CD4-positive, alpha-beta T cell (primary cell): ENCODE results near the gene ADCK2. TPM values are rescaled to one million over a fixed set of nuclear protein-coding genes. Genes with fewer than 3 reads are reported as not detected.

Source experiments
- ATAC-seq: fragments of 200-7000 bp; cut with Tn5 transposase; one replicate; pipeline ENCODE4 v1.10.0; 2022; ENCODE audit warnings: mild to moderate bottlenecking; ENCODE audit not compliant: poor library complexity
- CTCF ChIA-PET: fragments of 350-600 bp; sonication (Branson Sonifier 250); formaldehyde crosslinking; loops from one replicate; lab custom pipeline; 2021; ENCODE audit warnings: antibody characterized with exemption, inconsistent platforms; lab: Charles Lee
- POLR2A ChIA-PET: fragments of 350-600 bp; sonication (Branson Sonifier 250); formaldehyde crosslinking; loops from one replicate; lab custom pipeline; 2021; ENCODE audit warnings: antibody characterized with exemption, inconsistent platforms; lab: Charles Lee
- DNase-seq, 14 experiments: peaks; one replicate each; pipeline ENCODE4 v3.0.0-alpha.2; 2013 to 2020; ENCODE audit warnings: mixed read lengths in 2 of 14
- H3K27ac ChIP-seq, 2 donors: one replicate each; pipeline versions ENCODE4 v1.5.1 to v1.7.0; 2013; ENCODE audit warnings: low read length in 2 of 2, low read depth in 1 of 2, mild to moderate bottlenecking in 1 of 2
- H3K27me3 ChIP-seq, 2 experiments: 1 replicate in 1 of 2; 2 replicates in 1 of 2; pipeline versions ENCODE4 v1.6.1 to v1.7.0; 2013; ENCODE audit warnings: low read length in 2 of 2, control low read depth in 1 of 2, mild to moderate bottlenecking in 1 of 2, moderate library complexity in 1 of 2; ENCODE audit not compliant: insufficient read depth in 2 of 2, control insufficient read depth in 1 of 2
- H3K36me3 ChIP-seq: one replicate; pipeline ENCODE4 v1.6.1; 2013; ENCODE audit warnings: low read length, control low read depth; ENCODE audit not compliant: insufficient read depth
- H3K4me1 ChIP-seq: one replicate; pipeline ENCODE4 v1.6.1; 2013; ENCODE audit warnings: low read length, control low read depth; ENCODE audit not compliant: insufficient read depth
- H3K4me3 ChIP-seq: one replicate; pipeline ENCODE4 v1.5.1; 2013; ENCODE audit warnings: mild to moderate bottlenecking, low read length, moderate library complexity
- H3K9me3 ChIP-seq, 2 experiments: 1 replicate in 1 of 2; 2 replicates in 1 of 2; pipeline versions ENCODE4 v1.6.1 to v1.7.0; 2013; ENCODE audit warnings: low read length in 2 of 2, mild to moderate bottlenecking in 2 of 2, control low read depth in 1 of 2, moderate library complexity in 1 of 2; ENCODE audit not compliant: control insufficient read depth in 1 of 2, insufficient read depth in 1 of 2
- H3K27ac Mint-ChIP-seq: one replicate; pipeline ENCODE4 v1.8.0; 2020; ENCODE audit warnings: mixed read lengths
- H3K27me3 Mint-ChIP-seq: one replicate; pipeline ENCODE4 v1.8.0; 2021; ENCODE audit warnings: mixed read lengths
- H3K36me3 Mint-ChIP-seq: one replicate; pipeline ENCODE4 v1.8.0; 2021; ENCODE audit warnings: low read depth, mixed read lengths
- H3K4me1 Mint-ChIP-seq: one replicate; pipeline ENCODE4 v1.8.0; 2021; ENCODE audit warnings: low read depth, mixed read lengths
- H3K4me3 Mint-ChIP-seq: one replicate; pipeline ENCODE4 v1.8.0; 2020; ENCODE audit warnings: mild to moderate bottlenecking, mixed read lengths
- H3K9me3 Mint-ChIP-seq: one replicate; pipeline ENCODE4 v1.8.0; 2020; ENCODE audit warnings: mixed read lengths
- intact Hi-C, 2 experiments: fragments of 100-400 bp; cut with DNase I in 1 of 2; cut with micrococcal nuclease in 1 of 2; formaldehyde crosslinking; loops; one replicate each; pipeline versions ENCODE4 v1.15.1 to v1.9.0; 2023 to 2025; cut with DNase I, micrococcal nuclease
- total RNA-seq, 174 experiments: library from RNA in 2 of 174; stranded (reverse) in 2 of 174; gene quantifications; one replicate each; pipeline ENCODE4 v1.2.3 and lab custom pipeline; 2021 to 2026
- TF ChIP-seq, protein P1 (sequence below): fragments of 200-600 bp; IDR thresholded peaks from one replicate; pipeline ENCODE4 v1.8.0; 2022; ENCODE audit warnings: antibody characterized with exemption, mild to moderate bottlenecking

The ADCK2 gene
- total RNA-seq, 2 experiments from 2014 or later = 14.8 to 15.7 TPM

DNA sequence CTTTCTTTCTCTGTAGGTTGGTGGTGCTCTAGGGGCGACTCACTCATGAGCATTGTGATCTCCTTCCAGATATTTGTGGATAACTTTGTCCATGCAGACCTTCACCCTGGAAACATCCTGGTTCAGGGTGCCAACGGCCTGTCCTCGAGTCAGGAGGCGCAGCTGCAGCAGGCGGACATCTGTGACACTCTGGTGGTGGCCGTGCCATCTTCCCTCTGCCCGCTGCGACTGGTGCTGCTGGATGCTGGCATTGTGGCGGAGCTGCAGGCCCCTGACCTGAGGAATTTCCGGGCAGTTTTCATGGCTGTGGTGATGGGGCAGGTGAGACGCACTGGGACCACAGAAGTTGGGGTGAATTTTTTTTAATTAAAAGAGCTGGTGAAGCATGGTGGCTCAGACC, 14.2 kb downstream of the ADCK2 start:
- no peak overlapping the region for H3K4me3 ChIP-seq
- TF ChIP-seq, protein P1, sequence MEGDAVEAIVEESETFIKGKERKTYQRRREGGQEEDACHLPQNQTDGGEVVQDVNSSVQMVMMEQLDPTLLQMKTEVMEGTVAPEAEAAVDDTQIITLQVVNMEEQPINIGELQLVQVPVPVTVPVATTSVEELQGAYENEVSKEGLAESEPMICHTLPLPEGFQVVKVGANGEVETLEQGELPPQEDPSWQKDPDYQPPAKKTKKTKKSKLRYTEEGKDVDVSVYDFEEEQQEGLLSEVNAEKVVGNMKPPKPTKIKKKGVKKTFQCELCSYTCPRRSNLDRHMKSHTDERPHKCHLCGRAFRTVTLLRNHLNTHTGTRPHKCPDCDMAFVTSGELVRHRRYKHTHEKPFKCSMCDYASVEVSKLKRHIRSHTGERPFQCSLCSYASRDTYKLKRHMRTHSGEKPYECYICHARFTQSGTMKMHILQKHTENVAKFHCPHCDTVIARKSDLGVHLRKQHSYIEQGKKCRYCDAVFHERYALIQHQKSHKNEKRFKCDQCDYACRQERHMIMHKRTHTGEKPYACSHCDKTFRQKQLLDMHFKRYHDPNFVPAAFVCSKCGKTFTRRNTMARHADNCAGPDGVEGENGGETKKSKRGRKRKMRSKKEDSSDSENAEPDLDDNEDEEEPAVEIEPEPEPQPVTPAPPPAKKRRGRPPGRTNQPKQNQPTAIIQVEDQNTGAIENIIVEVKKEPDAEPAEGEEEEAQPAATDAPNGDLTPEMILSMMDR = no peak
- Mint-ChIP-seq H3K27me3 (no peaks in the 10 kb centered on the region), H3K4me1 (no peaks in the 10 kb centered on the region), H3K27ac (no peak overlapping the region), H3K4me3 (no peak overlapping the region), H3K9me3 (no peaks in the 10 kb centered on the region), H3K36me3 (peaks cover 66% of the 10 kb centered on the region)
- CTCF ChIA-PET = no interaction called here
- H3K4me1 ChIP-seq = no peaks in the 10 kb centered on the region
- intact Hi-C loops = no loop called here
- H3K27me3 ChIP-seq = no peaks in the 10 kb centered on the region
- H3K9me3 ChIP-seq = no peaks in the 10 kb centered on the region
- ATAC-seq (no peak), DNase-seq (no peak)
- H3K27ac ChIP-seq = no peak overlapping the region
- POLR2A ChIA-PET = interaction anchor here (1.1 kb wide), 1 partner anchor 9 kb away, joined by 4 read pairs; the partner anchor contains the start of gene NDUFB2
- H3K36me3 ChIP-seq = peaks cover 67% of the 10 kb centered on the region

- H3K4me3 Mint-ChIP-seq = no peak overlapping the region
- peaks cover 70% of the 10 kb centered on the region for H3K36me3 Mint-ChIP-seq
- no peaks in the 10 kb centered on the region for H3K9me3 Mint-ChIP-seq
- Histone ChIP-seq H3K27me3 (no peaks in the 10 kb centered on the region), H3K9me3 (no peaks in the 10 kb centered on the region), H3K4me3 (no peak overlapping the region), H3K4me1 (no peaks in the 10 kb centered on the region), H3K36me3 (peaks cover 64% of the 10 kb centered on the region), H3K27ac (no peak overlapping the region)
- ATAC-seq = no peak
- TF ChIP-seq, protein P1 = no peak
- no peak for DNase-seq
- intact Hi-C loops = no loop called here
- no peaks in the 10 kb centered on the region for H3K27me3 Mint-ChIP-seq
- H3K4me1 Mint-ChIP-seq = no peaks in the 10 kb centered on the region
- ChIA-PET CTCF (no interaction called here), POLR2A (no interaction called here)
- H3K27ac Mint-ChIP-seq = no peak overlapping the region
Measured at GRCh38 chr7:140688341-140688740, 15.6 kb downstream of the ADCK2 start.

GRCh38 chr7:140689199-140690152, 16.7 kb downstream of the ADCK2 start:
- Histone ChIP-seq H3K36me3 (peaks cover 53% of the 10 kb centered on the region), H3K27me3 (no peaks in the 10 kb centered on the region), H3K27ac (no peak overlapping the region), H3K9me3 (no peaks in the 10 kb centered on the region), H3K4me1 (no peaks in the 10 kb centered on the region), H3K4me3 (no peak overlapping the region)
- no peaks in the 10 kb centered on the region for H3K4me1 Mint-ChIP-seq
- H3K27me3 Mint-ChIP-seq = no peaks in the 10 kb centered on the region
- DNase-seq (no peak), ATAC-seq (no peak)
- intact Hi-C loops = loop anchor here in 1 of 2 experiments (10.0 kb wide), 2 partner anchors 515 to 1045 kb away; partner anchors contain the start of genes KDM7A and SSBP1
- H3K9me3 Mint-ChIP-seq = no peaks in the 10 kb centered on the region
- CTCF ChIA-PET = no interaction called here
- H3K4me3 Mint-ChIP-seq = no peak overlapping the region
- TF ChIP-seq, protein P1 = no peak
- POLR2A ChIA-PET = no interaction called here
- peaks cover 60% of the 10 kb centered on the region for H3K36me3 Mint-ChIP-seq
- no peak overlapping the region for H3K27ac Mint-ChIP-seq
